Activated CD4-positive, CD25-positive, alpha-beta regulatory T cell (primary cell): ENCODE measurements around the gene JAG2.

Experiments
- DNase-seq, 4 experiments: peaks; one replicate each; lab custom pipeline; 2025; lab: John Stamatoyannopoulos, UW

Gene JAG2

GRCh38 chr14:105165134-105165704 lies 3.4 kb downstream of the JAG2 start:
- no peak for DNase-seq

DNA sequence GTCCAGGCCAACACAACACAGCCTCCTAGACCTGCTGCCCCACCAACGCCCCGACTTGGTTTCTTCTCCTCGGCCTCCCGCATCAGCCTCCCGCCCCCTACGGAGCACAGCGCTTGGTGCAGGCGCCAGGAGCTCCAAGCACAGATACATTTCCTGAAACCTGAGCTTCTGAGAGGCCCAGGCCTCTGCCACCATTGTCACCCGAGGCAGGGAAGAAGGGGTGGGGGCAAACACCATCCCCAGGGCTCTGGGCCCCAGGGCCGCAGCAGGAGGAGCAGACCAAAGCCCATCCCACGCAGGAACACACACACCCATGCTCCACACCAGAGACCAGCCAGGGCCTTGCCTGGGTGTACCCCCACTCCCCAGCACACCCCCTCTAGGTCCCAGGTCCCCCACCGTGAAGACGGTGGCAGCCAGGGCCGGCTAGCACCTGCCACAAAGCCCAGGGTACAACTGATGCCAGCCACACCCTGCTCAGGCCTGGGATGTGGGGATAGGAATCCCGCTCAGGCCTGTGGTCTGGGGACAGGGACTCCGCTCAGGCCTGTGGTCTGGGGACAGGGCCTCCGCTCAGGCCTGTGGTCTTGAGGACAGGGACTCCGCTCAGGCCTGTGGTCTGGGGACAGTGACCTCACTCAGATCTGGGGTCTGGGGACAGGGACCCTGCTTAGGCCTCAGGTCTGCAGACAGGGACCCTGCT lies 5.4 kb downstream of the JAG2 start:
- DNase-seq: no peak

GRCh38 chr14:105162669-105162979 lies 6.0 kb downstream of the JAG2 start:
- no peak for DNase-seq

DNA sequence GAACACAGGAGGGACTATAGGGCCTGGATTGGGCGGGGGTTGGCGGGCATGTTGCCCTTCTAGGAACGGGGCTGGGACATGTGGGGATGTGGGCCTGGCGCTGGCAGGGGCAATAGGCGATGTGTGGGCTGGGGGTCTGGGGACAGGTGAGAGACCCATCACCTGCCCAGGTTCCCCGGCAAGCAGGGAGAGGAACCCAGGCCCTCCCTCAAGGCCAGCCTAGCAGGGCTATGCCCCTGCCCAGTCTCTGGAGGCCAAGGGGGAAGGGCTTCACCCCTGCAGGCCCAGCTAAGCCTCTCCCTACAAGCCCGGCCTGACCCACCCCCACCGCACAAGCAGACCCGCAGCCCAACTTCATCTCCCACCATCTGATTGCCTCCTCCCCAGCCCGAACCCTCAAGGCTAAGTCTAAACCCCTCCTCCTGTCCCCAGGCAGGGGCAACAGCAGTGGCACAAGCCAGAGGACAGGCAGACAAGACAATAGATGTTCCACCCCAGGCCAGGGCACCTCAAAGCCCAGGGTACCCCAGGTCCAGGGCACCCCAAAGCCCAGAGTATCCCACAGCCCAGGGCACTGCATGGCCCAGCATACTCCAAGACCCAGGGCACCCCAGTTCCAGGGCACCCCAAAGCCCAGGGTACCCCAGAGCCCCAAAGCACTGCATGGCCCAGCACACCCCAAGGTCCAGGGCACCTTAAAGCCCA lies 6.5 kb downstream of the JAG2 start:
- no peak for DNase-seq

DNA sequence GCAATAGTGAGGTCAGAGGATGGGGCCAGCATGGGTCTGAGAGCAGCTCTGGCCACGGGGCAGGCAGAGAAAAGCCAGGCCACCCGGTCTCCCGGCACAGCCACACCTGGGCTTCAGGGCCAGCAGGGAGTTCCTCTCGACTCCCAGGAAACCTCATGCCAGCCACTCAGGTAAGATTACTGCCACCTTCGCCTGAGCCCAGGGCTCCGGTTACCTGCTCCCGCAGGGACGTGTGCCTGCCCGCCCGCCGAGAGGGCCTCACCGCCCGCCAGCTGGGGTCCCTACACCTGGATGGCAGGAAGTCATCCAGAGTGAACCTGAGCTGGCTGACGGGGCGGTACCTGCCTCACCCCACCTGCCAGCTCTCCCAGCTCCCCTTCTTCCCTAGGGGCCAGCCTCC lies 7.3 kb downstream of the JAG2 start:
- DNase-seq: no peak

DNA sequence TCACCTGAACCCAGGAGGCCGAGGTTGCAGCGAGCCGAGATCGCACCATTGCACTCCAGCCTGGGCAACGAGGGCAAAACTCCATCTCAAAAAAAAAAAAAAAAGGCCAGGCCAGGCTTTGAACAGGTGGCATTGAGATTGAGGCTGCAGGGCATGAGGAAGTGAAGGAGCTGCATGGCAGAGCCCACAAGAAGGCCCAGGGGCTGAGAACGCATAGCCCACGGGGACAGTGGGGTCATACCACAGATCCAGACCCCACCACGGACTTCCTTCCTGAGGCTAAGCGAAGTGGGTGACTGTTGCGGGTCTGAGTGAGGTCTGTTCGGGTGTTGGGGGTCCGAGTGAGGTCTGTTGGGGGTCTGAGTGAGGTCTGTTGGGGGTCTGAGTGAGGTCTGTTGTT lies 7.8 kb downstream of the JAG2 start:
- DNase-seq: no peak

GRCh38 chr14:105159344-105159743 lies 9.2 kb downstream of the JAG2 start:
- no peak for DNase-seq

DNA sequence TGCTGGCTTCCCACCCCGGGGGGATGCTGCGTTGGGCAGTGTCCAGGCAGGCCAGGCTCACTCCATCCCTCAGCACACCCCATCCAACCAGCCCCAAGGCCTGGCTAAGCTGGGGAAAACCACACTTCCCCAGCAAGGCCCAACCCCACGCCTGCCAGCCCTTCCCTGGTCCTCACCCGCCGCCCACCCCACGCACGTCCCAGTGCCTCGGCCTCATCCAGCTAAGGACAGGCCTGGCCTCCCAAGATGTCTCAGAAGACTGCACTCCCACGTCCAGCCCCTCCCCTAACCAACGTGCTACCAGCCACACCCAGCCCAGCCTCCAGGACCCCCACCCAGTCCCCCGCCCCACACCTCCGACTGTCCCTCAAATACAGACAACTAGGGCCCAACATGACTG lies 9.8 kb downstream of the JAG2 start:
- no peak for DNase-seq

DNA sequence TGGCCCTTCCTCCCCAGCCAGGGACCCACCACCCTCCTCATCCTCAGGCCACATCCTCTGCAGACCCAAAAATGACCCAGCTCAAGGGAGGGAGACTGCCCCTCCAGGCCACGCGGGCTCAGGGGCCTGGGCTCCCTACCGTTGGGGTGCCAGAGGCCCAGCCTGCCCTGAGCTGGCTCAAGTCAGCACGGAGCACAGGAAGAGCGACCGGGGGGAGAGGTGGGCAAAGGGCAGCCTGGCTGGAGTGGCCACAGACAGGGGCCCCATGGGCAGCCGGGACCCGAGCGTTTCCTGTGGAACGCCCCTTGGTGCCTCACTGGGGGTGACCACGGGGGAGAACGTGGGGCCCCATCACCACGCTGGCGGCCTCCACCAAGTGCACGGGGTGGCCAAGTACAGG lies 10.7 kb downstream of the JAG2 start:
- DNase-seq: no peak

DNA sequence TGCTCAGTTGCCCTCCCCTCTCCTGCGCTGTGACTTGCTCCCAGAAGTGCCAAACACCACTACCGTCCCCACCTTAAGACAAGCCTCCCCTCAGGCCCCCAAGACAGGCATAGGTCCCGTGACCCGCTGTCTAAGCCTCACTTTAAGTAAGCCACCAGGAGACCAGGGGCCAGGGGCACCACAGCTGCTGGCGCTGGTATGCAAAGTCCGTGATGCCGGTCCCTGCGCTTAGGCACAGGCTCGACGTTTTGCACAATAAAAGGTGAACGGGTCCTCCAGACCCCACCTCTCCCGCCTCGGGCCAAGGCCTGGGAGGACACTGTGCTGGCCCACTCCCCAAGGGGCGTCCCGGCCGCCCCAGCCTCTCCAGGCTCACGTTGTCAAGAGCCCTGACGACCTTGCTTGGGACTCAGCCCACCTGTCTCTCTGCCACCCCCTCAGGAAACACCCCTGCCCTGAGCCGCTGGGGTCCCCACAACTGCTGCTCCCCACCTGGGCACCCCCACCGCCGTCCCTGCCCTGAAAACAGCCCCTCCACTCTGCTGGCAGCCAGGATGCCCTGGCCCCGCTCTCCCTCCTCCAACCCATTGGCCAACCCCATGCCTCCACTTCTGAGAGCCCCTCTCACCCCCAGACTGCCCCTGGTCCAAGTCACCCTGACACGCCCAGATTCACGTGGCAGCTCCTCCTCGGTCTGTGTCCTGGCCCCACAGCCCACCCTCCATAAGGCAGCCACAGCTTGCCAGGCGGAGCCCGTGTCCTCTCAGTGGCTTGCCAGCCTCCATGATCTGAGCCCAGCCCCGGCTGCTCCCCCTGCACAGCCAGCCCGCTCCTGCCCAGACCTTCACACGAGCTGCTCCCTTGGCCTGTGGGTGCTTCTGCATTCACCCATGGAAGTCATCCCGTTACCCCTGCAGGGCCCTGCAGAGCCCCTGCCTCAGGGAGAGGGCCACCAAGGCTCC lies 11.9 kb downstream of the JAG2 start:
- no peak for DNase-seq

GRCh38 chr14:105155681-105156413 lies 12.7 kb downstream of the JAG2 start:
- no peak for DNase-seq

DNA sequence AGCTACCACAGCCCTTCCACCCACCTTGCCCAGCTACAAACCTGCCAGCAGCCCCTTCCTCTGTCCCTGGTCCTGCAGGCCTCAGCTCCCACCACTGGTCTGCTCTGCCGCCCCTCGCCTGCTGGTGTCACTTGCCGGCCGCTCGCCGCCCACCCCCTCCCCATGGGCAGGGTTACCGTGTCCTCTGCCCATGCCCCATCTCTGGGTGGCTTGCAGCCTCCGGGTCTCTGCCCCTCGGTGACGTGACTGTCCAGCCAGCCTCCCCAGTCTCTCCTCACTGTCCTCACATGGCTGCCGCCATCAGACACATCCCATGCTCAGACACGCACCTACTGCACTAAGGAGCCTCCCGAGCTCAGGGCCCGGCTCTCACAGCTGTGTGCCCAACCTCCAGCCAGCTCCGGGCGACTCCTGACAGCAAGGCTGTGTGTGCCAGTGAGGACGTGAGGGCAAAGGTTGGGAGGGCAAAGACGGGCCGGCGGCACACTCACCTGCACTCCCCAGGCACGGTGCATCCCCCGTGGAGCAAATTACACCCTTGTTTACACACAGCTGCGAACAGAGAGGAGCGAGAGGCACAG lies 13.4 kb downstream of the JAG2 start:
- DNase-seq: no peak

DNA sequence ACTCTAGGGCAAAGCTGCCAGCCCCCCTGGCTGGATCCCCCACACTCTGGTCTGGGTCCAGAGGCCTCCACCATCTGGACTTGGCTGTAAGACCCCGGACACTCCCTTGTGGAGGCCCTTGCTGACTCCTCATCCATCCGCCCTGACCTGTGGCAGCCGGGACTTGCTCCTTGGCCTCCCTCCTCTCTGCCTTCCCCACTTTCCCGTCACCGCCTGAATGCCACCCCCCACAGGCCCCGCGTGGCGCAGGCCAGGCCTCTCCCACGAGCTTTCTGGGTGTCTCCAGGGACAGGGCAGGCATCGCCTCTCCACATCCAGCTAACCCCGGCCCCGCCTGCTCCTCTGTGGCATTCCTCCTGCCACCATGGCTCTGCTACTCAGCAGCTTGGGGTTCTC lies 14.1 kb downstream of the JAG2 start:
- no peak for DNase-seq

DNA sequence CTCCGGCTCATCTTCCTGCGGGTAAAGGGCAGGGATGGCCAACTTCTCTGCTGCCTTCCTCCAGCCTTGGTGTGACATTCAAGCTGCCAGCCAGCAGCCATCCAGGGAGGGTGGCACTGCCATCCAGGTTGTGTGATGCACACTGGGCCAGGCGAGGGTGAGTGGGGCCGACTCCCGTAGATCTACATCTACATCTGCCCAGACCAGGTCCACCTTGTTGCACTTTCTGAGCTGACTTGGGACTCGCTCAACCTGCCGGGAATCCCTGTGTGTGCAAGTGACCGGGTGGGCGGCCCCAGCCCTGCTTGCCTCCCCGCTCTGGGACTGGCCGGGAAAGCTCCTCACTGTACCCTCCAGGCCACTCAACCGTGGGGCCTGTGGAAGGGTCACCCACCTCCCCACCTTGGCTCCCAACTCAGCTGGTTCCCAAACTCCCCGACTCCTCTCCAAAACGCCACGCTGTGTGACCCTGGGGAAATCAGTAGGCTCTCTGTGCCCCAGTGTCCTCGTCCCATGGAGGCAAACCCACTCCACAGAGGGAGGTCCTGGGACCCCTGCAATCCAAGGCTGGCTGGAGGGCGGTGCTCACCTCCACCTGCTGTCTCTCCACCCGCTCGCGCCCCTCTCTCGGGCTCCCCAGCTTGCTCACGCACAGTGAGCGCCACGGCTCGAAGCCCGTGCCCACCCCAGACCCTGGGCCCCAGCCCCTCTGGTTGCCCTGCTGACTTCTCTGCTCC lies 14.7 kb downstream of the JAG2 start:
- no peak for DNase-seq

DNA sequence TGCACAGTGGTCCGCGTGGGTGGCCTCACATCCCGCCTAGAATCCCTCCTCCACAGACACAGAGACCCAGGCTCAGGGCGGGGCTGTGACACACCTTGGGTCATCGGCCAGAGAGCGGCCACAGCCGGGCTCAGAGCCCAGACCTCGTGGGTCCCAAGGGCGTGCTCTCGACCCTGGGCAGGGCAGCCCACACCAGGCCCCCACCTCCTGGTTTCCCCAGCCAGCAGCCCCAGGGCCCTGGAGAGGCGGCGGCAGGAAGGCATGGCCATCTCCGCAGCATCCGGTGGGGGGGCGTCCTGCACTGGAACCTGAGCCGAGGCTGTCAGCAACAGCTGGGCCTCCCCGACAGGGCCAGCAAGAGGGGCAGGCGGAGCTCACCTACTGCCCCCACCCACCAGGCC lies 15.2 kb downstream of the JAG2 start:
- no peak for DNase-seq

- DNase-seq: no peak
Measured at GRCh38 chr14:105152794-105153241, 15.8 kb downstream of the JAG2 start.

GRCh38 chr14:105151838-105152793 lies 16.5 kb downstream of the JAG2 start:
- DNase-seq: no peak

GRCh38 chr14:105151084-105151837 lies 17.3 kb downstream of the JAG2 start:
- DNase-seq: no peak
